Endothelial cell of umbilical vein (primary cell): ENCODE data around the gene ZNF597. TPM values are rescaled to one million over a fixed set of nuclear protein-coding genes. Genes with fewer than 3 reads are reported as not detected.

Source experiments
- BruUV-seq: library from RNA; stranded (reverse); fragments of 400-500 nt; replicated peaks from 2 replicates; lab custom pipeline; 2021; lab: Mats Ljungman, UMichigan
- CTCF ChIA-PET: fragments of 300-600, 350-600 bp; sonication (Branson Sonifier 250); formaldehyde crosslinking; loops from one replicate; lab custom pipeline; 2021; ENCODE audit warnings: antibody characterized with exemption, inconsistent platforms; lab: Charles Lee
- POLR2A ChIA-PET: fragments of 300-600, 350-600 bp; sonication (Branson Sonifier 250); formaldehyde crosslinking; loops from one replicate; lab custom pipeline; 2021; ENCODE audit warnings: antibody characterized with exemption, inconsistent platforms; lab: Charles Lee
- DNase-seq: peaks from one replicate; pipeline ENCODE4 v3.0.0-alpha.2; 2011; ENCODE audit warnings: low read depth, low spot score
- FAIRE-seq: peaks from 2 replicates; lab custom pipeline; 2011; peaks lifted over from hg19 to GRCh38; lab: Jason Lieb, UNC
- H2AFZ ChIP-seq: 2 replicates; pipeline ENCODE4 v1.6.0; 2012; ENCODE audit warnings: low read depth, low read length, control low read depth, inconsistent platforms
- H3K27ac ChIP-seq: 2 replicates; pipeline ENCODE4 v1.5.1; 2011; ENCODE audit warnings: low read depth, mild to moderate bottlenecking, control low read depth, low read length, moderate library complexity; ENCODE audit not compliant: insufficient read depth
- H3K27me3 ChIP-seq, 2 experiments: 2 replicates each; pipeline versions ENCODE4 v1.6.0 to v1.6.1; 2011; ENCODE audit warnings: low read length in 2 of 2, mixed read lengths in 1 of 2; ENCODE audit not compliant: control insufficient read depth in 2 of 2, insufficient read depth in 2 of 2
- H3K36me3 ChIP-seq, 2 experiments: 2 replicates in 1 of 2; 3 replicates in 1 of 2; pipeline ENCODE4 v1.5.1; 2011; ENCODE audit warnings: low read length in 2 of 2, mild to moderate bottlenecking in 1 of 2, moderate library complexity in 1 of 2; ENCODE audit not compliant: control insufficient read depth in 2 of 2, insufficient read depth in 2 of 2; ENCODE audit errors: extremely low read depth in 1 of 2
- H3K4me1 ChIP-seq: 3 replicates; pipeline ENCODE4 v1.5.1; 2011; ENCODE audit warnings: mild to moderate bottlenecking, low read length; ENCODE audit not compliant: control insufficient read depth, insufficient read depth; ENCODE audit errors: extremely low read depth
- H3K4me2 ChIP-seq: 2 replicates; pipeline ENCODE4 v1.6.1; 2011; ENCODE audit warnings: low read length, control low read depth, mixed read lengths; ENCODE audit not compliant: insufficient read depth
- H3K4me3 ChIP-seq, 3 experiments: fragments of 200-600 bp in 1 of 3; sonication (generic), shearing (Covaris generic) in 1 of 3; replicated peaks in 1 of 3; 2 replicates each; pipeline ENCODE4 v1.5.1; 2011 to 2016; ENCODE audit warnings: control low read depth in 3 of 3, low read length in 3 of 3, mild to moderate bottlenecking in 2 of 3, inconsistent platforms in 1 of 3, low read depth in 1 of 3, moderate library complexity in 1 of 3; ENCODE audit not compliant: insufficient read depth in 1 of 3
- H3K79me2 ChIP-seq: 2 replicates; pipeline ENCODE4 v1.6.0; 2012; ENCODE audit warnings: low read length, inconsistent platforms; ENCODE audit not compliant: control insufficient read depth, insufficient read depth
- H3K9ac ChIP-seq: replicated peaks from 2 replicates; pipeline ENCODE3; 2011; ENCODE audit warnings: low read length, control low read depth; ENCODE audit not compliant: insufficient read depth; ENCODE audit errors: extremely low read depth
- H3K9me1 ChIP-seq: replicated peaks from 3 replicates; pipeline ENCODE4 v1.6.0; 2011; ENCODE audit warnings: mild to moderate bottlenecking, low read length; ENCODE audit not compliant: control insufficient read depth, insufficient read depth; ENCODE audit errors: extremely low read depth
- H3K9me3 ChIP-seq: replicated peaks from 2 replicates; pipeline ENCODE4 v1.5.1; 2012; ENCODE audit warnings: low read length, inconsistent platforms; ENCODE audit not compliant: control insufficient read depth, insufficient read depth
- H4K20me1 ChIP-seq: replicated peaks from 2 replicates; pipeline ENCODE3; 2011; ENCODE audit warnings: mild to moderate bottlenecking, low read length; ENCODE audit not compliant: control insufficient read depth, insufficient read depth; ENCODE audit errors: extremely low read depth
- CTCF ChIP-seq, 2 donors: IDR thresholded peaks; 1 replicate in 1 of 2; 2 replicates in 1 of 2; pipeline ENCODE4 v1.5.1; 2011; ENCODE audit warnings: low read length in 2 of 2, mild to moderate bottlenecking in 2 of 2, moderate library complexity in 2 of 2, control low read depth in 1 of 2, inconsistent platforms in 1 of 2, low read depth in 1 of 2; ENCODE audit not compliant: insufficient read depth in 1 of 2; ENCODE audit errors: extremely low read depth in 1 of 2
- EZH2 ChIP-seq: IDR thresholded peaks from 2 replicates; pipeline ENCODE4 v1.6.1; 2012; ENCODE audit warnings: borderline replicate concordance, low read depth, mild to moderate bottlenecking, moderate library complexity, low read length, inconsistent platforms; ENCODE audit not compliant: severe bottlenecking
- GATA2 ChIP-seq: IDR thresholded peaks from 2 replicates; pipeline ENCODE4 v1.7.0; 2011; ENCODE audit warnings: low read depth, mild to moderate bottlenecking, moderate library complexity, mixed read lengths, low read length; ENCODE audit not compliant: insufficient read length, insufficient read depth
- JUN ChIP-seq: IDR thresholded peaks from 2 replicates; pipeline ENCODE4 v1.6.1; 2011; ENCODE audit warnings: borderline replicate concordance, low read depth; ENCODE audit not compliant: insufficient read length, insufficient read depth
- MAX ChIP-seq: IDR thresholded peaks from 2 replicates; pipeline ENCODE4 v1.6.1; 2011; ENCODE audit not compliant: insufficient read depth, insufficient read length
- MYC ChIP-seq: IDR thresholded peaks from one replicate; pipeline ENCODE4 v1.6.1; 2011; ENCODE audit warnings: mild to moderate bottlenecking, low read depth, low read length
- POLR2A ChIP-seq: IDR thresholded peaks from 2 replicates; pipeline ENCODE4 v1.6.1; 2012; ENCODE audit warnings: low read depth, mild to moderate bottlenecking, control low read depth, low read length
- dilution Hi-C: fragments of 300-500 bp; cut with MboI; formaldehyde crosslinking; loops from one replicate; pipeline ENCODE4 v1.15.0; 2019; ENCODE audit warnings: low sequenced_read_pairs; ENCODE audit not compliant: extremely low pct_ligation_motif_present
- intact Hi-C: fragments of 100-400 bp; cut with micrococcal nuclease; formaldehyde crosslinking; loops from one replicate; pipeline ENCODE4 v1.10.0; 2022
- polyA plus RNA-seq, 4 experiments: library from polyadenylated mRNA; depleted of rRNA in 3 of 4; stranded (reverse) in 3 of 4; unstranded in 1 of 4; fragments of >200 nt; gene quantifications; 2 replicates each; pipeline versions ENCODE4 v1.2.1 to v1.2.3, GENCODE V29; 2011 to 2012; ENCODE audit warnings: missing spikeins in 1 of 4
- total RNA-seq: library from RNA; stranded (reverse); gene quantifications from 2 replicates; pipeline ENCODE4 v1.2.3, GENCODE V29; 2021

The ZNF597 gene
- total and polyA plus RNA-seq, 2 donors (not counting 3 experiments of a cell fraction or from before 2014, with no cell fraction given) = 0.75 to 1.4 TPM

- CTCF ChIA-PET = no interaction called here
Observed at GRCh38 chr16:3461151-3461550, 17.8 kb upstream of the ZNF597 start.

More at GRCh38 chr16:3461151-3461550, 17.8 kb upstream of the ZNF597 start:
- no peaks in the 10 kb centered on the region for H3K27me3 ChIP-seq
- H3K9me1 ChIP-seq = no peaks in the 10 kb centered on the region
- peaks cover 77% of the 10 kb centered on the region for H3K79me2 ChIP-seq
- H2AFZ ChIP-seq = no peak overlapping the region
- TF ChIP-seq CTCF (IDR thresholded peaks at IDR 0.05; ENCODE audit: extremely low read depth in 1 of 2, insufficient read depth in 1 of 2, low read depth in 1 of 2, low read length in 2 of 2) (no peak), EZH2 (no peak), POLR2A (no peak), MYC (no peak), MAX (no peak), GATA2 (no peak), JUN (no peak)
- BruUV-seq = no TSS peak
- no peak overlapping the region for H3K27ac ChIP-seq
- peaks cover 7% of the 10 kb centered on the region for H4K20me1 ChIP-seq
- H3K4me1 ChIP-seq = peaks cover 31% of the 10 kb centered on the region
- DNase-seq (no peak), FAIRE-seq (no peak)
- H3K4me3 ChIP-seq = no peak overlapping the region
- POLR2A ChIA-PET = no interaction called here
- H3K4me2 ChIP-seq = no peak overlapping the region
- H3K9me3 ChIP-seq = no peaks in the 10 kb centered on the region
- H3K9ac ChIP-seq = no peak overlapping the region
- intact Hi-C loops (no loop called here), dilution Hi-C loops (no loop called here)
- H3K36me3 ChIP-seq = peaks cover under 1 to 4% of the 10 kb centered on the region in 2 experiments
